PC-9 (cell line): ENCODE results near the gene CDH13. TPM values are rescaled to one million over a fixed set of nuclear protein-coding genes. Genes with fewer than 3 reads are reported as not detected.

ENCODE experiments used
- BruUV-seq: library from RNA; stranded (reverse); fragments of 400-500 nt; replicated peaks from 2 replicates; lab custom pipeline; 2021; lab: Mats Ljungman, UMichigan
- CTCF ChIA-PET: fragments of 300-600 bp; sonication (Branson Sonifier 250); formaldehyde crosslinking; loops from one replicate; lab custom pipeline; 2022; ENCODE audit warnings: antibody characterized with exemption; lab: Charles Lee
- POLR2A ChIA-PET: fragments of 300-600 bp; sonication (Branson Sonifier 250); formaldehyde crosslinking; loops from one replicate; lab custom pipeline; 2022; ENCODE audit warnings: antibody characterized with exemption; ENCODE audit not compliant: unreplicated experiment; lab: Charles Lee
- DNase-seq, 2 experiments: peaks; one replicate each; pipeline versions ENCODE4 v3.0.0 to v3.0.0-alpha.2; 2015 to 2022; ENCODE audit warnings: mixed read lengths in 1 of 2
- H2AFZ ChIP-seq: fragments of 200-600 bp; sonication (generic); 2 replicates; pipeline ENCODE4 v1.8.1; 2017; ENCODE audit warnings: antibody characterized with exemption
- H3F3A ChIP-seq: fragments of 200-600 bp; sonication (generic); 2 replicates; pipeline ENCODE4 v1.8.1; 2017; ENCODE audit warnings: antibody characterized with exemption, mild to moderate bottlenecking, low read depth; ENCODE audit not compliant: insufficient read depth
- H3K27ac ChIP-seq: fragments of 200-600 bp; sonication (generic); 2 replicates; pipeline ENCODE4 v1.6.1; 2016; ENCODE audit warnings: mixed run types
- H3K27me3 ChIP-seq: fragments of 200-600 bp; sonication (generic); 2 replicates; pipeline ENCODE4 v1.6.1; 2016; ENCODE audit warnings: low read depth, mixed run types; ENCODE audit not compliant: insufficient read depth
- H3K36me3 ChIP-seq: fragments of 200-600 bp; sonication (generic); 2 replicates; pipeline ENCODE4 v1.6.1; 2016; ENCODE audit warnings: low read depth, mixed run types
- H3K4me1 ChIP-seq: fragments of 200-600 bp; sonication (generic); replicated peaks from 2 replicates; pipeline ENCODE4 v1.6.1; 2016; ENCODE audit warnings: mixed run types; ENCODE audit not compliant: insufficient read depth
- H3K4me2 ChIP-seq: fragments of 200-600 bp; sonication (generic); 2 replicates; pipeline ENCODE4 v1.6.1; 2017; ENCODE audit warnings: mixed run types
- H3K4me3 ChIP-seq: fragments of 200-600 bp; sonication (generic); 2 replicates; pipeline ENCODE4 v1.6.1; 2016; ENCODE audit warnings: mixed run types
- H3K79me2 ChIP-seq: fragments of 200-600 bp; sonication (generic); 2 replicates; pipeline ENCODE4 v1.6.1; 2017; ENCODE audit warnings: low read depth, mixed run types
- H3K9me2 ChIP-seq: fragments of 200-600 bp; sonication (generic); 2 replicates; pipeline ENCODE4 v1.8.1; 2017; ENCODE audit warnings: mild to moderate bottlenecking; ENCODE audit not compliant: insufficient read depth
- H3K9me3 ChIP-seq: fragments of 200-600 bp; sonication (generic); 2 replicates; pipeline ENCODE4 v1.8.1; 2016; ENCODE audit warnings: low read depth; ENCODE audit not compliant: insufficient read depth
- H4K20me1 ChIP-seq: fragments of 200-600 bp; sonication (generic); 2 replicates; pipeline ENCODE4 v1.8.1; 2017; ENCODE audit not compliant: insufficient read depth
- CTCF ChIP-seq: fragments of 200-600 bp; sonication (generic); conservative IDR thresholded peaks from 2 replicates; pipeline ENCODE4 v1.6.1; 2017; ENCODE audit warnings: mixed run types, antibody characterized with exemption, mild to moderate bottlenecking, moderate library complexity
- EZH2 ChIP-seq: fragments of 200-600 bp; sonication (generic); IDR thresholded peaks from 2 replicates; pipeline ENCODE4 v1.8.0; 2017; ENCODE audit warnings: antibody characterized with exemption, low read depth
- intact Hi-C: fragments of 100-400 bp; cut with micrococcal nuclease; formaldehyde crosslinking; loops from one replicate; pipeline ENCODE4 v1.10.0; 2022; ENCODE audit not compliant: unreplicated experiment
- total RNA-seq: library from RNA; stranded (reverse); gene quantifications from 2 replicates; pipeline ENCODE4 v1.2.3, GENCODE V29; 2021

CDH13 gene
- total RNA-seq, 1 experiment from 2014 or later: 0.24 TPM

GRCh38 chr16:82748026-82748425 lies 121.3 kb downstream of the CDH13 start:
- ChIA-PET POLR2A (no interaction called here), CTCF (no interaction called here)
- H3K79me2 ChIP-seq: no peaks in the 10 kb centered on the region
- H3F3A ChIP-seq: no peaks in the 10 kb centered on the region
- H3K27ac ChIP-seq: no peak overlapping the region
- intact Hi-C loops: no loop called here
- no peak overlapping the region for H3K4me2 ChIP-seq
- no peaks in the 10 kb centered on the region for H3K36me3 ChIP-seq
- no peaks in the 10 kb centered on the region for H4K20me1 ChIP-seq
- no peak overlapping the region for H2AFZ ChIP-seq
- no peaks in the 10 kb centered on the region for H3K9me3 ChIP-seq
- no peaks in the 10 kb centered on the region for H3K9me2 ChIP-seq
- TF ChIP-seq EZH2: no peak
- TF ChIP-seq CTCF: no peak
- H3K27me3 ChIP-seq: no peaks in the 10 kb centered on the region
- H3K4me1 ChIP-seq: no peaks in the 10 kb centered on the region
- DNase-seq: no peak
- H3K4me3 ChIP-seq: no peak overlapping the region
- BruUV-seq: no TSS peak

- no TSS peak for BruUV-seq
- DNase-seq: no peak
- no peak for TF ChIP-seq CTCF
- no peak for TF ChIP-seq EZH2
- no peaks in the 10 kb centered on the region for H4K20me1 ChIP-seq
- no peak overlapping the region for H3K4me3 ChIP-seq
- H3K9me2 ChIP-seq: no peaks in the 10 kb centered on the region
- intact Hi-C loops: no loop called here
- H3K4me2 ChIP-seq: no peak overlapping the region
- no peaks in the 10 kb centered on the region for H3K36me3 ChIP-seq
- no peak overlapping the region for H3K27ac ChIP-seq
- POLR2A ChIA-PET: no interaction called here
- CTCF ChIA-PET: no interaction called here
- H3F3A ChIP-seq: no peaks in the 10 kb centered on the region
- no peaks in the 10 kb centered on the region for H3K27me3 ChIP-seq
- H3K79me2 ChIP-seq: no peaks in the 10 kb centered on the region
- H3K9me3 ChIP-seq: no peaks in the 10 kb centered on the region
- no peak overlapping the region for H2AFZ ChIP-seq
- H3K4me1 ChIP-seq: no peaks in the 10 kb centered on the region
These were observed 123.3 kb downstream of the CDH13 start for GRCh38 chr16:82750068-82750467.

GRCh38 chr16:82751020-82751419 lies 124.3 kb downstream of the CDH13 start:
- Histone ChIP-seq H3K36me3 (no peaks in the 10 kb centered on the region), H3K79me2 (no peaks in the 10 kb centered on the region), H3K4me3 (no peak overlapping the region), H3F3A (no peaks in the 10 kb centered on the region), H3K27me3 (no peaks in the 10 kb centered on the region), H3K27ac (no peak overlapping the region), H4K20me1 (no peaks in the 10 kb centered on the region), H2AFZ (no peak overlapping the region), H3K4me2 (no peak overlapping the region), H3K9me3 (no peaks in the 10 kb centered on the region), H3K4me1 (no peaks in the 10 kb centered on the region), H3K9me2 (no peaks in the 10 kb centered on the region)
- TF ChIP-seq EZH2 (no peak), CTCF (no peak)
- ChIA-PET POLR2A (no interaction called here), CTCF (no interaction called here)
- DNase-seq: no peak
- intact Hi-C loops: no loop called here
- no TSS peak for BruUV-seq
